SJSA1 (cell line): ENCODE results near the gene ANO10. TPM values are rescaled to one million over a fixed set of nuclear protein-coding genes. Genes with fewer than 3 reads are reported as not detected.
"Not testable (repeated sequence)": the region's sequence is repeated elsewhere in the genome, so short reads cannot be mapped to it uniquely, and the experiment has no call there.

Experiments
- DNase-seq, 2 experiments: peaks; one replicate each; pipeline ENCODE4 v3.0.0-alpha.2; 2015 to 2020; ENCODE audit warnings: low spot score in 2 of 2, low read depth in 1 of 2
- H3K27ac ChIP-seq: fragments of 250-450 bp; sonication (Bioruptor Pico); 2 replicates; pipeline ENCODE4 v1.5.1; 2020; ENCODE audit warnings: mild to moderate bottlenecking, moderate library complexity
- H3K27me3 ChIP-seq: fragments of 250-450 bp; sonication (Bioruptor Pico); replicated peaks from 2 replicates; pipeline ENCODE4 v1.5.1; 2020; ENCODE audit warnings: mild to moderate bottlenecking, moderate library complexity
- H3K36me3 ChIP-seq: fragments of 250-450 bp; sonication (Bioruptor Pico); 2 replicates; pipeline ENCODE4 v1.5.1; 2020; ENCODE audit warnings: mild to moderate bottlenecking
- H3K4me1 ChIP-seq: fragments of 250-450 bp; sonication (Bioruptor Pico); replicated peaks from 2 replicates; pipeline ENCODE4 v1.6.1; 2021; ENCODE audit warnings: mild to moderate bottlenecking
- H3K4me3 ChIP-seq: fragments of 250-450 bp; sonication (Bioruptor Pico); 2 replicates; pipeline ENCODE4 v1.5.1; 2020; ENCODE audit warnings: mild to moderate bottlenecking
- H3K9me3 ChIP-seq: fragments of 250-450 bp; sonication (Bioruptor Pico); replicated peaks from 2 replicates; pipeline ENCODE4 v1.5.1; 2020; ENCODE audit warnings: mild to moderate bottlenecking
- total RNA-seq: library from RNA; depleted of rRNA; stranded (reverse); fragments of >200 nt; shearing (Covaris generic); gene quantifications from 2 replicates; pipeline ENCODE4 v1.2.3, GENCODE V29; 2014

The ANO10 gene
- total RNA-seq, 1 experiment from 2014 or later = 16.3 TPM

- DNase-seq = no peak
- Histone ChIP-seq H3K4me1 (0 out of 2 replicates have a peak, but pooled peaks cover 3% of the 10 kb centered on the region), H3K9me3 (no peaks in the 10 kb centered on the region), H3K36me3 (no peaks in the 10 kb centered on the region), H3K27me3 (no peaks in the 10 kb centered on the region), H3K27ac (no peak overlapping the region), H3K4me3 (no peak overlapping the region)
These were observed 5.8 kb downstream of the ANO10 start for GRCh38 chr3:43616034-43616433.

- no peaks in the 10 kb centered on the region for H3K9me3 ChIP-seq
- DNase-seq = no peak
- no peak overlapping the region for H3K27ac ChIP-seq
- H3K4me1 ChIP-seq = no peaks in the 10 kb centered on the region
- H3K27me3 ChIP-seq = no peaks in the 10 kb centered on the region
- H3K4me3 ChIP-seq = no peak overlapping the region
- no peaks in the 10 kb centered on the region for H3K36me3 ChIP-seq
These were observed 6.7 kb downstream of the ANO10 start for GRCh38 chr3:43615133-43615532.

- H3K9me3 ChIP-seq = no peaks in the 10 kb centered on the region
- no peaks in the 10 kb centered on the region for H3K36me3 ChIP-seq
- H3K4me3 ChIP-seq = no peak overlapping the region
- no peaks in the 10 kb centered on the region for H3K27me3 ChIP-seq
- DNase-seq = no peak
- H3K4me1 ChIP-seq = no peaks in the 10 kb centered on the region
- H3K27ac ChIP-seq = no peak overlapping the region
These were observed 7.8 kb downstream of the ANO10 start for GRCh38 chr3:43613976-43614375.

GRCh38 chr3:43612419-43612818 lies 9.4 kb downstream of the ANO10 start:
- Histone ChIP-seq H3K4me1 (no peaks in the 10 kb centered on the region), H3K27ac (no peak overlapping the region), H3K27me3 (no peaks in the 10 kb centered on the region), H3K36me3 (no peaks in the 10 kb centered on the region), H3K4me3 (no peak overlapping the region), H3K9me3 (no peaks in the 10 kb centered on the region)
- DNase-seq = no peak

- Histone ChIP-seq H3K27me3 (no peaks in the 10 kb centered on the region), H3K4me1 (no peaks in the 10 kb centered on the region), H3K27ac (no peak overlapping the region), H3K9me3 (no peaks in the 10 kb centered on the region), H3K36me3 (no peaks in the 10 kb centered on the region), H3K4me3 (no peak overlapping the region)
- DNase-seq = no peak
These were observed 12.4 kb downstream of the ANO10 start for GRCh38 chr3:43609406-43609805.

GRCh38 chr3:43608751-43609150 lies 13.1 kb downstream of the ANO10 start:
- Histone ChIP-seq H3K4me1 (no peaks in the 10 kb centered on the region), H3K27ac (no peak overlapping the region), H3K4me3 (no peak overlapping the region), H3K9me3 (no peaks in the 10 kb centered on the region), H3K27me3 (no peaks in the 10 kb centered on the region), H3K36me3 (0 out of 2 replicates have a peak, but pooled peaks cover under 1% of the 10 kb centered on the region)
- no peak for DNase-seq

GRCh38 chr3:43606284-43606683 lies 15.5 kb downstream of the ANO10 start:
- Histone ChIP-seq H3K27me3 (no peaks in the 10 kb centered on the region), H3K4me1 (no peaks in the 10 kb centered on the region), H3K27ac (no peak overlapping the region), H3K4me3 (no peak overlapping the region), H3K36me3 (0 out of 2 replicates have a peak, but pooled peaks cover 3% of the 10 kb centered on the region), H3K9me3 (no peaks in the 10 kb centered on the region)
- no peak for DNase-seq

- not testable (repeated sequence) for H3K36me3 ChIP-seq, H3K4me3 ChIP-seq, H3K27me3 ChIP-seq, H3K4me1 ChIP-seq, DNase-seq, H3K27ac ChIP-seq, H3K9me3 ChIP-seq
These were observed 21.9 kb downstream of the ANO10 start for GRCh38 chr3:43599959-43600358.

- DNase-seq = no peak
- H3K27me3 ChIP-seq = no peaks in the 10 kb centered on the region
- no peak overlapping the region for H3K4me3 ChIP-seq
- no peak overlapping the region for H3K27ac ChIP-seq
- H3K4me1 ChIP-seq = no peaks in the 10 kb centered on the region
- no peaks in the 10 kb centered on the region for H3K9me3 ChIP-seq
- no peaks in the 10 kb centered on the region for H3K36me3 ChIP-seq
These were observed 23.9 kb downstream of the ANO10 start for GRCh38 chr3:43597961-43598360.

- H3K4me1 ChIP-seq, H3K4me3 ChIP-seq: not testable (repeated sequence)
These were observed 25.6 kb downstream of the ANO10 start for GRCh38 chr3:43596178-43596577.

GRCh38 chr3:43595280-43595679 lies 26.5 kb downstream of the ANO10 start:
- DNase-seq, H3K4me1 ChIP-seq, H3K36me3 ChIP-seq, H3K27me3 ChIP-seq, H3K9me3 ChIP-seq, H3K4me3 ChIP-seq, H3K27ac ChIP-seq: not testable (repeated sequence)

More at GRCh38 chr3:43596178-43596577, 25.6 kb downstream of the ANO10 start:
- DNase-seq, H3K27ac ChIP-seq, H3K9me3 ChIP-seq, H3K36me3 ChIP-seq, H3K27me3 ChIP-seq: not testable (repeated sequence)

- H3K9me3 ChIP-seq, H3K27ac ChIP-seq: not testable (repeated sequence)
These were observed 28.2 kb downstream of the ANO10 start for GRCh38 chr3:43593588-43593987.

GRCh38 chr3:43591866-43592265 lies 29.9 kb downstream of the ANO10 start:
- not testable (repeated sequence) for H3K4me3 ChIP-seq, H3K27ac ChIP-seq, H3K9me3 ChIP-seq, H3K27me3 ChIP-seq, DNase-seq, H3K4me1 ChIP-seq, H3K36me3 ChIP-seq

More at GRCh38 chr3:43593588-43593987, 28.2 kb downstream of the ANO10 start:
- H3K4me3 ChIP-seq, H3K27me3 ChIP-seq, DNase-seq, H3K36me3 ChIP-seq, H3K4me1 ChIP-seq: not testable (repeated sequence)

- Histone ChIP-seq H3K4me3 (no peak overlapping the region), H3K4me1 (no peaks in the 10 kb centered on the region), H3K36me3 (no peaks in the 10 kb centered on the region), H3K27me3 (no peaks in the 10 kb centered on the region), H3K9me3 (no peaks in the 10 kb centered on the region), H3K27ac (no peak overlapping the region)
- no peak for DNase-seq
These were observed 34.5 kb downstream of the ANO10 start for GRCh38 chr3:43587303-43587702.

- no peak for DNase-seq
- Histone ChIP-seq H3K4me3 (no peak overlapping the region), H3K4me1 (no peaks in the 10 kb centered on the region), H3K36me3 (no peaks in the 10 kb centered on the region), H3K27ac (no peak overlapping the region), H3K9me3 (no peaks in the 10 kb centered on the region), H3K27me3 (no peaks in the 10 kb centered on the region)
These were observed 37.6 kb downstream of the ANO10 start for GRCh38 chr3:43584043-43584826.
